ENCODE data around the gene CSNK2A2.

Gene CSNK2A2

DNA sequence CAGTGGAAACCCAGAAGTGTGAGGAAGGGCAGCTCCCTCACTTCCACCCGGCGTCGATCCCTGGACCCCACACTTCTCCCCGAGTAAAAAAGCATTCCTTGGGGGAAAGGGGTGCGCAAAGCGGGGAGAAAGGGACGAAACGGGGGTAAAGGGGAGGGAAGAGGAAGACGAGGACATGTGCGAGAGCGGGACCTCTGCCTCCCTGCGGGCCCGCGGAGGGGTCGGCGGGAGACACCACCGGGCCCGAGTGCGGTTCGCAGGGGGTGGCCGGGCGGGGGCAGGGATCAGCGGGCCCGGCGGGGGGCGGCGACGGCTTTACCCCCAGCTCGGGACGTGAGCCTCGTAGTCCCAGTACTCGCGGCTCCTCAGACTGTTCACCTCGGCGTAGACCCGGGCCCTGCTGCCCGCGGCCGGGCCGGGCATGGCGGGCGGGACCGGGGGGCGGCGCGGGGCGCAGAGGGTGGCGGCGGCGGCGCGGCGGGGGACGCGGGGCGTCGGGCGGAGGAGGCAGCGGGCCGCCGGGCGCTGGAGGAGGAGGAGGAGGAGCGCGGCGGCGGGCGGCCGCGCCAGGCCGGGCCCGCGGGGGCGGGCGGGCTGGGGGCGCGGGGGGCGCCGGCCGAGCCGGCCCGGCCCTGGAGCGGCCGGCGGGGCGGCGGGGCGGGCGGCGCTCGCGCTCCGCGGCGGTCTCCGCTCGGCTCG lies 443 bp downstream of the CSNK2A2 start:
- H3K27ac ChIP-seq: no peak overlapping the region
- peak overlapping the region; percentile 93 for H3K4me2 ChIP-seq
- peaks cover 8% of the 10 kb centered on the region; the same call in 1 of the 2 replicates for H3K36me3 ChIP-seq (ENCODE audit: insufficient read depth)
- H3K4me3 ChIP-seq (IDR thresholded peaks at IDR 0.05; ENCODE audit: insufficient read depth, low read depth, low read length): no peak overlapping the region
- H4K20me1 ChIP-seq (ENCODE audit: insufficient read depth): no peaks in the 10 kb centered on the region
- H2AFZ ChIP-seq (ENCODE audit: low read depth): peak overlapping the region; percentile 30; the same call in 1 of the 2 replicates
- peak overlapping the region; percentile 68; the same call in 1 of the 2 replicates for H3K9ac ChIP-seq
- H3K4me1 ChIP-seq (ENCODE audit: low read depth, poor library complexity, severe bottlenecking): peaks cover 20% of the 10 kb centered on the region
- peaks cover 24% of the 10 kb centered on the region for H3K79me2 ChIP-seq (ENCODE audit: insufficient read depth, low read depth)
- TF ChIP-seq, protein P1, sequence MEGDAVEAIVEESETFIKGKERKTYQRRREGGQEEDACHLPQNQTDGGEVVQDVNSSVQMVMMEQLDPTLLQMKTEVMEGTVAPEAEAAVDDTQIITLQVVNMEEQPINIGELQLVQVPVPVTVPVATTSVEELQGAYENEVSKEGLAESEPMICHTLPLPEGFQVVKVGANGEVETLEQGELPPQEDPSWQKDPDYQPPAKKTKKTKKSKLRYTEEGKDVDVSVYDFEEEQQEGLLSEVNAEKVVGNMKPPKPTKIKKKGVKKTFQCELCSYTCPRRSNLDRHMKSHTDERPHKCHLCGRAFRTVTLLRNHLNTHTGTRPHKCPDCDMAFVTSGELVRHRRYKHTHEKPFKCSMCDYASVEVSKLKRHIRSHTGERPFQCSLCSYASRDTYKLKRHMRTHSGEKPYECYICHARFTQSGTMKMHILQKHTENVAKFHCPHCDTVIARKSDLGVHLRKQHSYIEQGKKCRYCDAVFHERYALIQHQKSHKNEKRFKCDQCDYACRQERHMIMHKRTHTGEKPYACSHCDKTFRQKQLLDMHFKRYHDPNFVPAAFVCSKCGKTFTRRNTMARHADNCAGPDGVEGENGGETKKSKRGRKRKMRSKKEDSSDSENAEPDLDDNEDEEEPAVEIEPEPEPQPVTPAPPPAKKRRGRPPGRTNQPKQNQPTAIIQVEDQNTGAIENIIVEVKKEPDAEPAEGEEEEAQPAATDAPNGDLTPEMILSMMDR (conservative IDR thresholded peaks at IDR 0.05; ENCODE audit: low read depth, low read length): no peak
- no peaks in the 10 kb centered on the region for H3K27me3 ChIP-seq (ENCODE audit: insufficient read depth, low read depth)

DNA sequence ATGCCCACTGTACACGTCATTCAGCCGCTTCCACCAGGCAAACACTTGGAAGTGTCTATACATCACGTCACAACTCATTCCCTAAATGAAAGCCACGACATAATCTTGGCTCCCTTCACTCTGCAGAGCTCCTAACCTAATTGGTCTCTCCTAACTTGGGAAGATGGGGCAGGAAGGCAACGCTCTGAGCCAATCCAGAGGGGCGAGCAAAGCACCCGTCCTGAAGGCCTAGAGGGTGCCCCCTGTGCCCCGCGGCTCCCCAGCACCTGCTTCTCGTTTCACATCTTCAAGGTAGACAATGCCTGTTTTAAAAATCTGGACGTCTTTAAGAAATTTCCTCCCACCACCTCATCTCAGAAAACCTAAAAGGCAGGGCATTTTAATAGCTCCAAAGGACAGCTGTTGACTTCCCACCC lies 1.0 kb downstream of the CSNK2A2 start:
- TF ChIP-seq, protein P1 (conservative IDR thresholded peaks at IDR 0.05; ENCODE audit: low read depth, low read length): no peak
- Histone ChIP-seq H3K4me1 (ENCODE audit: low read depth, poor library complexity, severe bottlenecking) (peaks cover 20% of the 10 kb centered on the region), H2AFZ (ENCODE audit: low read depth) (peak overlapping the region; percentile 30; the same call in 1 of the 2 replicates), H3K79me2 (ENCODE audit: insufficient read depth, low read depth) (peaks cover 24% of the 10 kb centered on the region), H3K9ac (peak overlapping the region; percentile 68; the same call in 1 of the 2 replicates), H3K27ac (no peak overlapping the region), H3K4me3 (IDR thresholded peaks at IDR 0.05; ENCODE audit: insufficient read depth, low read depth, low read length) (no peak overlapping the region), H3K27me3 (ENCODE audit: insufficient read depth, low read depth) (no peaks in the 10 kb centered on the region), H4K20me1 (ENCODE audit: insufficient read depth) (no peaks in the 10 kb centered on the region), H3K4me2 (peak overlapping the region; percentile 93), H3K36me3 (ENCODE audit: insufficient read depth) (peaks cover 11% of the 10 kb centered on the region)

DNA sequence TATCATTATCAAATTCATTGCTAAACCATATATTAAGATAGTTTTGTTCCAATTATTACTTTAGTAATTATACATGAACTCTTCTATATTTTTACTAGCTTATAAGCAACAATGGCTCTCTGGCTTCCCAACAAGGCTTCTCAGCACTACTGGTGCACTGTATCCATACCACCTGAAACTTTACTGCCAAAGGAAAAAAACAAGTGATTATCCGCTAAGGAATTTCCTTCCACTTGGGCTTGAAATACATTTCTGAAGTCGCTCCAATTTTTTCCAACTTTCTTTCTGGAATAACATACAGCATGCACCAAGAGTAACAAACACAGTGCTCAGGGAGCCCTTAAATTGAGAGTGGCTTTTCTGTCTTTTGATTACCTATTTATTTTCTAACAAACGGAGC lies 2.1 kb downstream of the CSNK2A2 start:
- H2AFZ ChIP-seq (ENCODE audit: low read depth): no peak overlapping the region
- H3K4me1 ChIP-seq (ENCODE audit: low read depth, poor library complexity, severe bottlenecking): peaks cover 20% of the 10 kb centered on the region
- no peak overlapping the region for H3K27ac ChIP-seq
- H3K79me2 ChIP-seq (ENCODE audit: insufficient read depth, low read depth): peaks cover 24% of the 10 kb centered on the region
- no peaks in the 10 kb centered on the region for H3K27me3 ChIP-seq (ENCODE audit: insufficient read depth, low read depth)
- H4K20me1 ChIP-seq (ENCODE audit: insufficient read depth): no peaks in the 10 kb centered on the region
- H3K4me3 ChIP-seq (IDR thresholded peaks at IDR 0.05; ENCODE audit: insufficient read depth, low read depth, low read length): no peak overlapping the region
- TF ChIP-seq, protein P1 (conservative IDR thresholded peaks at IDR 0.05; ENCODE audit: low read depth, low read length): no peak
- H3K9ac ChIP-seq: no peak overlapping the region
- no peak overlapping the region for H3K4me2 ChIP-seq
- peaks cover 16% of the 10 kb centered on the region for H3K36me3 ChIP-seq (ENCODE audit: insufficient read depth)

DNA sequence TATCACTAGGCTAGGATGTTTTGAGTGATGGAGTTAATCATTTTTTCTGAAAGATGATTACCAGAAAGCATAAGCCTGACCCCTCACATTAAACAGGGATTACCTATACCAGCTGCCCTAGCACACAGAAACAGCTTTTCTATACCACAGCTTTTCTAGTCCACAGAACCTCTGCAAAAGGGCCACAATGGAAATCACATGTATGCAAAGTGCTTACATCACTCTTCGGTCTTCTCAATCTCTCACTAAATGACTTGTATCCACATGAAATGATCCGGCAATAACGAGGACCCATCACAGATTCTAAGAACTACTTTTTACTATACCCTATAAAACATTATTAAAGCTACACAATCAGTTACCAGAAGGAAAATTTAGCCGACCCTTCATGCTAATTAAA lies 2.6 kb downstream of the CSNK2A2 start:
- H3K4me3 ChIP-seq (IDR thresholded peaks at IDR 0.05; ENCODE audit: insufficient read depth, low read depth, low read length): no peak overlapping the region
- H3K4me2 ChIP-seq: no peak overlapping the region
- peaks cover 16% of the 10 kb centered on the region for H3K36me3 ChIP-seq (ENCODE audit: insufficient read depth)
- H4K20me1 ChIP-seq (ENCODE audit: insufficient read depth): no peaks in the 10 kb centered on the region
- peaks cover 20% of the 10 kb centered on the region for H3K4me1 ChIP-seq (ENCODE audit: low read depth, poor library complexity, severe bottlenecking)
- TF ChIP-seq, protein P1 (conservative IDR thresholded peaks at IDR 0.05; ENCODE audit: low read depth, low read length): no peak
- no peak overlapping the region for H2AFZ ChIP-seq (ENCODE audit: low read depth)
- peaks cover 24% of the 10 kb centered on the region for H3K79me2 ChIP-seq (ENCODE audit: insufficient read depth, low read depth)
- H3K9ac ChIP-seq: no peak overlapping the region
- H3K27ac ChIP-seq: no peak overlapping the region
- H3K27me3 ChIP-seq (ENCODE audit: insufficient read depth, low read depth): no peaks in the 10 kb centered on the region
